Left ventricle myocardium superior (tissue), 1 donor: ENCODE data around the gene KAT8. TPM values are rescaled to one million over a fixed set of nuclear protein-coding genes. Genes with fewer than 3 reads are reported as not detected.
A peak's percentile ranks its signal among the peaks of the same experiment; 100 is the strongest.

Source experiments
- ATAC-seq: fragments of 200-7000 bp; cut with Tn5 transposase; one replicate; pipeline ENCODE4 v1.9.1; 2020; ENCODE audit warnings: mild to moderate bottlenecking, moderate library complexity
- DNase-seq: peaks from one replicate; pipeline ENCODE4 v3.0.0-alpha.2; 2020
- intact Hi-C: fragments of 100-400 bp; cut with micrococcal nuclease; formaldehyde crosslinking; loops from one replicate; pipeline ENCODE4 v1.11.0; 2022
- long read RNA-seq: library from polyadenylated mRNA; unstranded; transcript quantifications from one replicate; pipeline ENCODE4 v2.0.0, GENCODE V29; 2021
- total RNA-seq: library from RNA; stranded (reverse); fragmentation: NEBNext Ultra II Directional; extraction: Animal tissue kit (Norgen Biotek cat#: 25700); gene quantifications from one replicate; pipeline ENCODE4 v1.2.1, GENCODE V29; 2021
- donor health status: DM: no; HTN: yes; CAD: no; lungs with severe emphysema.

KAT8 gene
- 77.4 TPM for total RNA-seq
- long read RNA-seq, transcript KAT8-201 (11 exons, 1,525 nt) = major isoform, 37 of 46 reads
- long read RNA-seq, partial matches to known transcripts = 2 of 46 reads
- long read RNA-seq, other reads (novel, unspliced or antisense) = 3 of 46 reads

GRCh38 chr16:31117384-31118222, at the start of gene KAT8:
Gene KAT8, plus strand, starts transcription at chr16:31117664. Its CDS starts 18 bp downstream, at chr16:31117682.
- intact Hi-C loops = no loop called here
- ATAC-seq (peak; percentile 96), DNase-seq (peak; percentile 99)

DNA sequence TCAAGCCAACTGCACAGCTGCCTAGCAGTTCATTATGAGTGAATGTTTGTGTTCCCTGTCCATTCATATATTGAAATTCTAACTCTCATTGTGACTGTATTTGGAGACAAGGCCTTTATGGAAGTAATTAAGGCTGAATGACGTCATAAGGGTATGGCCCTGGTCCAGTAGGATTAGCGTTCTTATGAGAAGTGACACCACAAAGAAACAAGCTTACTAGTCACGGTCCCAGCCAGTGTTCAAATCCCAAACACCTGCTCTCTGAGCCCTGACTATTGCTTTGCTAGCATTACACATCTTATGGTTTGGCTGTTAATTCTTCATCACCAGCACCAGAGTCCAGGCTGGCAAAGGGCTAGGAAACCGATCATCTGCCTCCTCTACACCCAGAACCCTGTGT, 45.6 kb upstream of the KAT8 start:
- no peak for DNase-seq
- intact Hi-C loops = no loop called here
- ATAC-seq = no peak

DNA sequence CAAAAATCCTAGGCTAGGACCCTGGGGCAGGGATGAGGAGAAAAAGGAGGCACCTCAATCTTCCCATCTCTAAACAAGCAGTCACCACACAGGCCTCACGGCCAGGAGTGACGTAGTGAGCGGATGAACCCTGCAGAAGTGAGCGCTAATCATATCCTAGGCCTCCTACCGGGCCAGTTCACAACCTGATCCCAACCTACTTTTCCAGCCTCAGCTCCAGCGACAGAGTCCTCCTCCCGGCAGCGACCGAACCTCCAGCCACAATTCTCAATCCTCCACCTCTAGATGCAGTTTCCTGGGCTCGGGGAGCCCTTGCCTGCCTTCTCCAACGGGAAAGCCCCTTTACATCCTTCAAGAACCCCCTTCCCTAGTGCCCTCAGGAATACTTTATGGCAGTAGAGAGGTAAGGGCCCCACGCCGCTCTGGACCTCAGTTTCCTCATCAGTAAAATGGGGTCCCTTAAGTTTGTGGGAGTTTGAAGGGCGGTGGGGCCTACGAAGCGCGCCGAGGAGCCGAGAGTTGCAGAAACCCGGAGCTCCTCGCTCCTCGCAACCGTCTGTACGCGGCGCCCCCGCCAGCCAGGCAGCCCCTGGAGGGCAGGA, 44.8 kb upstream of the KAT8 start:
- no peak for DNase-seq
- no peak for ATAC-seq
- intact Hi-C loops = no loop called here

DNA sequence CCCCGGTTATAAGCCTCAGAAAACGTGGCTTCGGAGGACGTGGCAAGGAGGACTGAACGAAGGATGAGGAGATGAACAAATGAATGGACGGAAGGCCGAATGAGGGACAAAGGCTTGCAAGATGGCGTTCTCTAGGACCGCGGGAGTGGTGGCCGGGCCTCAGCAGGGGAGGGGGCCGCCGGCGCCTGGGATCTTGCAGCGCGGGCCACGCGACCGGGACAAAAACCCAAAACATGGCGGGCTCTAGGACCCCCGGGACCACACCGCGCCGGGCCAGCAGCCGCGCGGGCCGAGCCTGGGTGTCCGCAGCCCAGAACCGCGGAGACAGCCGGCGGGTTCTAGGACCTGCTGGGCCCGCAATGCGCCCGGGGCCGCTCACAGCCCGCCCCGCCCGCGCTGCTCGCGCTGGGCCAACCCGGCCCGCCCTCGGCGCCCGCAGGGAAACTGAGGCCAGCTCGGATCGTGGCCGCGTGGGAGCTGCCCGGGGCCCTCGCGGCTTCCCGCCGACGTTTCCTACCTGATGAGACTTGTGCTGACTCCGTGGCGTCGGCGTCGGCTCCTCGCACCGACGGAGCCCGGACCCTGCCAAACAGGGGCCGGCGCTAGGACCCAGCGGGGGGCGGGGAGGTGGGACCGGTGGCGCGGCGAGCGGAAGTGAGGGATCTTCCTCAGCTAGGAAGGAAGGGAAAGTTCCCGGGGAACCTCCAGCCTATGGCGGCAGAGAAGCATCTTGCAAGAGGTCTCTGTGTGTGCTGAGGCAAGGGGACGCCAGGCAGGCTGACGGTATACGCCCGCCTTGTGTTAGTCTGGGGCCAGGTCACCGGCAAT, 44.1 kb upstream of the KAT8 start:
- DNase-seq = peak; percentile 94
- intact Hi-C loops = no loop called here
- peak; percentile 91 for ATAC-seq

DNA sequence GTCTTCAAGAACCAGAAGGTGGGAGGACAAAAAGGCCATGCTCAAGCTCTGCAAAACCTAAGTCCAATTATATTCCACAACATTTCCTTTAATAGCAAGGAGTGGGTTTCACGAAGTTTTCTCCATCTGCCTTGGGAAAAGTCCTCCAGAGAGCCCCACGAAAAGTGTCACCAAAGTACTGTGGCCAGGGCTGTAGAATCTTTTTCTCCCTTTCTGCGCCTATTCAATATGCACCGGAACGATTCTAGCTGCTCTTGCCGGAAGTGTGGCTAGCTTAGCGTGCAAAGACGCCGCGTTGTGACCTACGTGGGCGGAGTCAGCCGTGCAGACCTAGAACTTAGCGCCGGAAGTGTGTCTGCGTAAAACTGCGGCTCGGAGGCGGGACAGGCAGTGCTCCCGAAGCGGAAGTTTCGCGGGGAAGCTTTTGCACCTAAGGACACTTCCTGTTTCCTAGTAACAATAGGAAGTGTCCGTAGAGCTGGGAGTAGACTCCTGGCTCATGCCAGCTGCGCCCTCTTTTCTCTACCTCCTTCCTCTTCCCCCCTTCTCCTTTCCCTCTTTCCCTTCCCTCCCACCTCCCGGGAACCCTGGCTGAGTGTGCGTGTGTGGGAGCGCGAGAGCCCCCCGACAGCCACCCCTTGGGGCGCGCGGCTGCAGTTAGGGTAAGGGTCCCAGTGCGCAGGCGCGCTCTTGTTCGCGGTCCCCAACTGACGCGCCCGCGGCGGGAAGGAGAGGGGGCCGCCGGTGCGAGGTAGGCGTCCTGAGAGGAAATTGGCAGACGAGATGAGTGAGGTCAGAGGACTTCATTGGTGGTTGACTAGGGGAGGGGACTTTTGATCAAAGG, 43.3 kb upstream of the KAT8 start, which contains the start of the genes ZNF646 and ZNF668:
ZNF646 (plus strand) TSS at position 453 of the 844 bp plus-strand sequence. CDS start 1,903 bp downstream, outside the sequence.
ZNF668 (minus strand) TSS at position 271 of the 844 bp plus-strand sequence. CDS start 9,781 bp downstream, outside the sequence.
- DNase-seq = peak; percentile 98
- intact Hi-C loops = no loop called here
- peak; percentile 95 for ATAC-seq

DNA sequence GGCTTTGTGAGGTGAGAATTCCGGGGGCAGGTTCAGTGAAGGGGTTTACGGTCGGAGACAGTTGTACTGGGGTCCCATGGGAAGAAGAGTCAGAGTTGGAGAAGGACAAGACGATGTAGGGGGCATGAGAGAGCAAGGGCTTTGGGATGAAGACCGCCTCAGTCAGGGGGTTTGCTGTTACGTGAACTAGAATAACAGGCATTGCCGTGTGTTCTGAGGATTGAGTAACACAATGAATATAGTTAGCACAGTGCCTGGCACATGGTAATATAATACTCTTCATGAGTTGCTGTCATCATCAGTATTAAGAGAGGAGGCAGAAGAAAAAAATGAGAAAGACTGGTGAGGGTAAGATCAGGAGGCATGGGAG, 42.7 kb upstream of the KAT8 start:
- DNase-seq (no peak), ATAC-seq (no peak)
- intact Hi-C loops = no loop called here

GRCh38 chr16:31076319-31076718, 41.1 kb upstream of the KAT8 start:
- ATAC-seq = no peak
- no peak for DNase-seq
- intact Hi-C loops = no loop called here

- ATAC-seq (no peak), DNase-seq (no peak)
- intact Hi-C loops = no loop called here
Measured at GRCh38 chr16:31077024-31077423, 40.4 kb upstream of the KAT8 start.

- DNase-seq (no peak), ATAC-seq (no peak)
- intact Hi-C loops = no loop called here
Measured at GRCh38 chr16:31077592-31078396, 39.7 kb upstream of the KAT8 start.

DNA sequence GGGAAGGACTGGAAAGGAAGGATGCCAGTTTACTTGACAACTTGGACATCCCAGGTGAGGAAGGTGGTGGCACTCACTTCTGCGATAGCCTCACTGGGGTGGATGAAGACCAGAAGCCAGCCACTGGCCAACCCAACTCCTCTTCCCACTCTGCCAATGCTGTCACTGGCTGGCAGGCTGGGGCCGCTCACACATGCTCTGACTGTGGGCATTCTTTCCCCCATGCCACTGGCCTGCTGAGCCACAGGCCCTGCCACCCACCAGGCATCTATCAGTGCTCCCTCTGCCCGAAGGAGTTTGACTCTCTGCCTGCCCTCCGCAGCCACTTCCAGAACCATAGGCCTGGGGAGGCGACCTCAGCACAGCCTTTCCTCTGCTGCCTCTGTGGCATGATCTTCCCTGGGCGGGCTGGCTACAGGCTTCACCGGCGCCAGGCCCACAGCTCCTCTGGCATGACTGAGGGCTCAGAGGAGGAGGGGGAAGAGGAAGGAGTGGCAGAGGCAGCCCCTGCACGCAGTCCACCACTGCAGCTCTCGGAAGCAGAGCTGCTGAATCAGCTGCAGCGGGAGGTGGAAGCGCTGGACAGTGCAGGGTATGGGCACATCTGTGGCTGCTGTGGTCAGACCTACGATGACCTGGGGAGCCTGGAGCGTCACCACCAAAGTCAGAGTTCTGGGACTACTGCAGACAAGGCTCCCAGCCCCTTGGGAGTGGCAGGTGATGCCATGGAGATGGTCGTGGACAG, 38.7 kb upstream of the KAT8 start:
- intact Hi-C loops = no loop called here
- DNase-seq (no peak), ATAC-seq (no peak)

DNA sequence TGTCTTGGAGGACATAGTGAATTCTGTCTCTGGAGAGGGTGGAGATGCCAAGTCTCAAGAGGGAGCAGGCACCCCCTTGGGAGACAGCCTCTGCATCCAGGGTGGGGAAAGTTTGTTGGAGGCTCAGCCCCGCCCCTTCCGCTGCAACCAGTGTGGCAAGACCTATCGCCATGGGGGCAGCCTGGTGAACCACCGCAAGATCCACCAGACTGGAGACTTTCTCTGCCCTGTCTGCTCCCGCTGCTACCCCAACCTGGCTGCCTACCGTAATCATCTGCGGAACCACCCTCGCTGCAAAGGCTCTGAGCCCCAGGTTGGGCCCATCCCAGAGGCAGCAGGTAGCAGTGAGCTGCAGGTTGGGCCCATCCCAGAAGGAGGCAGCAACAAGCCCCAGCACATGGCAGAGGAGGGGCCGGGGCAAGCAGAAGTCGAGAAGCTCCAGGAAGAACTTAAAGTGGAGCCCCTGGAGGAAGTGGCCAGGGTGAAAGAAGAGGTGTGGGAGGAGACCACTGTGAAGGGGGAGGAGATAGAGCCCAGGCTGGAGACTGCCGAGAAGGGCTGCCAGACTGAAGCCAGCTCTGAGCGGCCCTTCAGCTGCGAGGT, 38.0 kb upstream of the KAT8 start:
- no peak for DNase-seq

GRCh38 chr16:31080035-31080629, 37.3 kb upstream of the KAT8 start:
- ATAC-seq = no peak
- no peak for DNase-seq
- intact Hi-C loops = no loop called here

More for the DNA sequence above, 38.0 kb upstream of the KAT8 start:
- ATAC-seq = no peak
- intact Hi-C loops = no loop called here

DNA sequence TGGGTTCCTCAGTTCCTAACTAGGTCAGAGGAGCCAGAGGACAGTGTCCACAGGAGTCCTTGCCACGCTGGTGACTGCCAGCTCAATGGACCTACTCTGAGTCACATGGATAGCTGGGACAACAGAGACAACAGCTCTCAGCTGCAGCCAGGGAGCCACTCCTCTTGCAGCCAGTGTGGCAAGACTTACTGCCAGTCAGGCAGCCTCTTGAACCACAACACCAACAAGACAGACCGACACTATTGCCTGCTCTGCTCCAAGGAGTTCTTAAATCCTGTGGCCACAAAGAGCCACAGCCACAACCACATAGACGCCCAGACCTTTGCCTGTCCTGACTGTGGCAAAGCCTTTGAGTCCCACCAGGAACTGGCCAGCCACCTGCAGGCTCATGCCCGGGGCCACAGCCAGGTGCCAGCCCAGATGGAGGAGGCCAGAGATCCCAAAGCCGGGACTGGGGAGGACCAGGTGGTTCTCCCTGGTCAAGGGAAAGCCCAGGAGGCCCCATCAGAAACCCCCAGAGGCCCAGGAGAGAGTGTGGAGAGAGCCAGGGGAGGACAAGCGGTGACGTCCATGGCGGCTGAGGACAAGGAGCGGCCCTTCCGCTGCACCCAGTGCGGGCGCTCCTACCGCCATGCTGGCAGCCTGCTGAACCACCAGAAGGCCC, 36.6 kb upstream of the KAT8 start:
- ATAC-seq = no peak

GRCh38 chr16:31081428-31082351, 35.8 kb upstream of the KAT8 start:
- DNase-seq (no peak), ATAC-seq (no peak)
- intact Hi-C loops = no loop called here

More for the DNA sequence above, 36.6 kb upstream of the KAT8 start:
- intact Hi-C loops = no loop called here
- DNase-seq = no peak
